Liver (tissue), 9 donors: Measurements from ENCODE around the gene RALGAPA2. TPM values are rescaled to one million over a fixed set of nuclear protein-coding genes. Genes with fewer than 3 reads are reported as not detected.

Experiments used
- DNase-seq: peaks from one replicate; pipeline ENCODE4 v3.0.0-alpha.2; 2017; ENCODE audit warnings: low spot score
- H3K27ac ChIP-seq, 2 donors: one replicate each; pipeline ENCODE4 v1.7.0; 2013; ENCODE audit warnings: inconsistent platforms in 2 of 2, low read length in 2 of 2, control low read depth in 1 of 2, low read depth in 1 of 2, mild to moderate bottlenecking in 1 of 2
- H3K27me3 ChIP-seq, 4 donors: one replicate each; pipeline versions ENCODE4 v1.6.1 to v1.7.0; 2013; ENCODE audit warnings: low read length in 3 of 4, inconsistent platforms in 1 of 4, mild to moderate bottlenecking in 1 of 4, moderate library complexity in 1 of 4; ENCODE audit not compliant: control insufficient read depth in 4 of 4, insufficient read depth in 4 of 4
- H3K36me3 ChIP-seq, 4 donors: one replicate each; pipeline versions ENCODE4 v1.6.1 to v1.7.0; 2013; ENCODE audit warnings: low read length in 3 of 4, mild to moderate bottlenecking in 3 of 4, low read depth in 1 of 4, moderate library complexity in 1 of 4; ENCODE audit not compliant: control insufficient read depth in 4 of 4, insufficient read depth in 3 of 4
- H3K4me1 ChIP-seq, 4 donors: one replicate each; pipeline versions ENCODE4 v1.6.1 to v1.7.0; 2013; ENCODE audit warnings: low read length in 3 of 4, mild to moderate bottlenecking in 3 of 4, moderate library complexity in 1 of 4; ENCODE audit not compliant: control insufficient read depth in 4 of 4, insufficient read depth in 4 of 4
- H3K4me3 ChIP-seq, 3 donors: one replicate each; pipeline versions ENCODE4 v1.6.1 to v1.7.0; 2013; ENCODE audit warnings: low read length in 3 of 3, control low read depth in 1 of 3, low read depth in 1 of 3, mild to moderate bottlenecking in 1 of 3
- H3K9ac ChIP-seq, 2 donors: one replicate each; pipeline ENCODE4 v1.7.0; 2013; ENCODE audit warnings: low read length in 2 of 2, mild to moderate bottlenecking in 2 of 2, moderate library complexity in 2 of 2, control low read depth in 1 of 2, low read depth in 1 of 2
- H3K9me3 ChIP-seq, 4 donors: one replicate each; pipeline versions ENCODE4 v1.6.1 to v1.7.0; 2013; ENCODE audit warnings: low read length in 3 of 4; ENCODE audit not compliant: control insufficient read depth in 4 of 4
- EGR1 ChIP-seq, 2 donors: IDR thresholded peaks; 2 replicates each; pipeline ENCODE4 v1.6.1; 2016 to 2018; ENCODE audit warnings: antibody characterized with exemption in 2 of 2, low read depth in 2 of 2
- FOXA2 ChIP-seq: IDR thresholded peaks from 2 replicates; pipeline ENCODE4 v1.6.1; 2016; ENCODE audit warnings: antibody characterized with exemption
- HNF4A ChIP-seq, 2 donors: conservative IDR thresholded peaks; 2 replicates each; pipeline ENCODE4 v1.6.1; 2016; ENCODE audit warnings: antibody characterized with exemption in 2 of 2, mild to moderate bottlenecking in 2 of 2
- HNF4G ChIP-seq: IDR thresholded peaks from 2 replicates; pipeline ENCODE4 v1.6.1; 2016; ENCODE audit warnings: antibody characterized with exemption
- NR2F2 ChIP-seq: IDR thresholded peaks from 2 replicates; pipeline ENCODE4 v1.6.1; 2016; ENCODE audit warnings: antibody characterized with exemption
- RAD21 ChIP-seq, 2 donors: IDR thresholded peaks; 2 replicates each; pipeline ENCODE4 v1.6.1; 2016; ENCODE audit warnings: antibody characterized with exemption in 2 of 2, mild to moderate bottlenecking in 2 of 2
- RXRA ChIP-seq, 2 donors: IDR thresholded peaks; 2 replicates each; pipeline ENCODE4 v1.6.1; 2017 to 2018; ENCODE audit warnings: antibody characterized with exemption in 2 of 2, mild to moderate bottlenecking in 1 of 2
- SP1 ChIP-seq: IDR thresholded peaks from 2 replicates; pipeline ENCODE4 v1.6.1; 2018; ENCODE audit warnings: antibody characterized with exemption, mild to moderate bottlenecking
- YY1 ChIP-seq: IDR thresholded peaks from 2 replicates; pipeline ENCODE4 v1.6.1; 2016; ENCODE audit warnings: antibody characterized with exemption, mild to moderate bottlenecking
- WGBS: extraction: QIAGEN DNeasy Blood & Tissue Kit; methylation state at CpG from one replicate; pipeline ENCODE4 v1.1.7; 2013; 5-methylcytosine and 5-hydroxymethylcytosine counted together
- polyA plus RNA-seq, 2 donors: library from polyadenylated mRNA; stranded (reverse) in 1 of 2; unstranded in 1 of 2; fragments of 200-250 nt in 1 of 2; fragments of >200 nt in 1 of 2; fragmentation: Nextera tagmentation in 1 of 2; extraction: Ambion mirVana in 1 of 2; gene quantifications; one replicate each; pipeline versions ENCODE4 v1.2.1 to v1.2.3, GENCODE V29; 2013 to 2015
- total RNA-seq, 2 donors: library from RNA; depleted of rRNA; stranded (reverse); fragments of >200 nt; gene quantifications; one replicate each; pipeline ENCODE4 v1.2.3, GENCODE V29; 2014
- TF ChIP-seq, protein P1 (sequence below): IDR thresholded peaks from 2 replicates; pipeline ENCODE4 v1.6.1; 2016; ENCODE audit warnings: antibody characterized with exemption, mild to moderate bottlenecking
- TF ChIP-seq, protein P2 (sequence below): IDR thresholded peaks from 2 replicates; pipeline ENCODE4 v1.6.1; 2016; ENCODE audit warnings: antibody characterized with exemption
- TF ChIP-seq, protein P3 (sequence below): IDR thresholded peaks from 2 replicates; pipeline ENCODE4 v1.6.1; 2016; ENCODE audit warnings: antibody characterized with exemption
- donor health status: healthy.
- donor health status: healthy.
- donor health status: healthy.
- donor health status: healthy.
- donor health status: healthy.

The RALGAPA2 gene
- total and polyA plus RNA-seq, 4 donors, result 14.8 to 89.9 (median 25.1) TPM

DNA sequence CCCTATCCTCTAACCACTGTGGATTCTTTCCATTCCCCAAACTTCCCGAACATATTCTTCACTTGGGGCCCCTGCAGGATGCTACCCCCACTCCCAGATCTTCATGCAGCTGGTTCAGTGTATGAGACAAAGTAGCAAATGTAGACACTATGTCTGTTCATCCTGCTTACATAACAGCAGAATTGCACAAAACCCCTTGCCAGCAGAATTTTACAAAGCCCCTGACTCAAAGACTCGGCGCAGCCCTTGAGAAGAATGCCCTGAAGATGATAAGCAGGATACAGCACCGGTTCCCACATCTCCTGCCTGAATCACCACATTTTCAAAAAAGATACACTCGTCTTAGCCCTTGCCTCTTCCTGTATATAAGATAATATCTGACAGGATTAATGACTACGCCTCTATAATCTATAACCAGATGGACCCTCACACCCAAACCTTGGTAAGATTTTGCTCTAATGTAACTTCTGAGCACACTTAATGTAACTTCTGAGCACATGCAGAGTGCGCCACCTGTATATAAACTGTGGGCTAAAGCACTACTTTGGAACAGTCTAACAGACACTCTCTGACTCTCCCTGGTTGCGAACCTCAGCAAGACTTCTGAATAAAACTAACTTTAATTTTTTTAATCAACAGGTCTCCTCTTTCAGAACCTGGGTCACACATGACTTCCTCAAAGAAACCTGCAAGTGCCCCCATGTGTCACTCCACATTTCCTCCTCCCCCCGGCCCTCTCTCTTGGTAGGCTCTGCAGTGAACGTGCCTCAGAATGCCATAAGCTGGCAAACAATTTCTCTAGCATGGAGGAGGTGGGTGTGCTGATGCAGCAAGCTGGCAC lies 28.7 kb downstream of the RALGAPA2 start:
- Histone ChIP-seq H3K4me1 (peaks cover 9 to 50% (median 20%) of the 10 kb centered on the region in 4 donors), H3K4me3 (no peak overlapping the region), H3K9me3 (no peaks in the 10 kb centered on the region), H3K27ac (no peak overlapping the region), H3K27me3 (no peaks in the 10 kb centered on the region), H3K36me3 (peaks cover 0 to 6% (median 2%) of the 10 kb centered on the region in 4 donors), H3K9ac (no peak overlapping the region)
- no peak for DNase-seq
- WGBS, result 81% methylated on average over 10 of the region's 10 CpGs
- TF ChIP-seq EGR1 (IDR thresholded peaks at IDR 0.05; ENCODE audit: low read depth in 2 of 2), result no peak
- TF ChIP-seq, protein P1, sequence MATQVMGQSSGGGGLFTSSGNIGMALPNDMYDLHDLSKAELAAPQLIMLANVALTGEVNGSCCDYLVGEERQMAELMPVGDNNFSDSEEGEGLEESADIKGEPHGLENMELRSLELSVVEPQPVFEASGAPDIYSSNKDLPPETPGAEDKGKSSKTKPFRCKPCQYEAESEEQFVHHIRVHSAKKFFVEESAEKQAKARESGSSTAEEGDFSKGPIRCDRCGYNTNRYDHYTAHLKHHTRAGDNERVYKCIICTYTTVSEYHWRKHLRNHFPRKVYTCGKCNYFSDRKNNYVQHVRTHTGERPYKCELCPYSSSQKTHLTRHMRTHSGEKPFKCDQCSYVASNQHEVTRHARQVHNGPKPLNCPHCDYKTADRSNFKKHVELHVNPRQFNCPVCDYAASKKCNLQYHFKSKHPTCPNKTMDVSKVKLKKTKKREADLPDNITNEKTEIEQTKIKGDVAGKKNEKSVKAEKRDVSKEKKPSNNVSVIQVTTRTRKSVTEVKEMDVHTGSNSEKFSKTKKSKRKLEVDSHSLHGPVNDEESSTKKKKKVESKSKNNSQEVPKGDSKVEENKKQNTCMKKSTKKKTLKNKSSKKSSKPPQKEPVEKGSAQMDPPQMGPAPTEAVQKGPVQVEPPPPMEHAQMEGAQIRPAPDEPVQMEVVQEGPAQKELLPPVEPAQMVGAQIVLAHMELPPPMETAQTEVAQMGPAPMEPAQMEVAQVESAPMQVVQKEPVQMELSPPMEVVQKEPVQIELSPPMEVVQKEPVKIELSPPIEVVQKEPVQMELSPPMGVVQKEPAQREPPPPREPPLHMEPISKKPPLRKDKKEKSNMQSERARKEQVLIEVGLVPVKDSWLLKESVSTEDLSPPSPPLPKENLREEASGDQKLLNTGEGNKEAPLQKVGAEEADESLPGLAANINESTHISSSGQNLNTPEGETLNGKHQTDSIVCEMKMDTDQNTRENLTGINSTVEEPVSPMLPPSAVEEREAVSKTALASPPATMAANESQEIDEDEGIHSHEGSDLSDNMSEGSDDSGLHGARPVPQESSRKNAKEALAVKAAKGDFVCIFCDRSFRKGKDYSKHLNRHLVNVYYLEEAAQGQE, result no peak
- TF ChIP-seq HNF4G, result no peak
- no peak for TF ChIP-seq FOXA2
- no peak for TF ChIP-seq YY1

DNA sequence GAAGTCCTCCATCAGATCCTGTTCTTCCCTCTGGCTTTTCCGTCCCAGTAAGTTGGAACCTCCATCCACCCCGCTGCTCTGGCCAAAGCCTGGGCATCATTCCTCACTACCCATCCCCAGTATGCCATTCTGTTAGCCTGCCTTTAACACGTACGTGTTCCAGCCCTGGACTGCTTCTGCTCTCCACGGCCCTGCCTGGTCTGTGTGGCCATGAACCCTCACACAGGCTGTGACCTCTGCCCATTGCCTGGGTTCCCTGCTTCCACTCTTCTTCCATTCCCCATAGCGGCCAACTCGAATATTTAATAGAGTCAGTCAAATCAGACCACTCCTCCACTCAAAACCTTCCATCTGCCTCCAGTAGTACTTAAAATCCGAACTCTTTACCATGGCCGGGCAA lies 29.4 kb downstream of the RALGAPA2 start:
- no peaks in the 10 kb centered on the region for H3K9me3 ChIP-seq
- H3K9ac ChIP-seq, result no peak overlapping the region
- H3K4me1 ChIP-seq, result peaks cover 9 to 50% (median 20%) of the 10 kb centered on the region in 4 donors
- H3K27me3 ChIP-seq, result no peaks in the 10 kb centered on the region
- no peak overlapping the region for H3K27ac ChIP-seq
- H3K4me3 ChIP-seq, result no peak overlapping the region
- DNase-seq, result no peak
- TF ChIP-seq EGR1 (IDR thresholded peaks at IDR 0.05; ENCODE audit: low read depth in 2 of 2) (no peak), HNF4A (conservative IDR thresholded peaks at IDR 0.05) (peak in 1 of 2 donors; percentile 3), RXRA (IDR thresholded peaks at IDR 0.05) (peak in 1 of 2 donors; percentile 16)
- peaks cover under 1 to 11% (median 3%) of the 10 kb centered on the region in 4 donors for H3K36me3 ChIP-seq
- WGBS, result 77% methylated on average over 9 of the region's 9 CpGs

DNA sequence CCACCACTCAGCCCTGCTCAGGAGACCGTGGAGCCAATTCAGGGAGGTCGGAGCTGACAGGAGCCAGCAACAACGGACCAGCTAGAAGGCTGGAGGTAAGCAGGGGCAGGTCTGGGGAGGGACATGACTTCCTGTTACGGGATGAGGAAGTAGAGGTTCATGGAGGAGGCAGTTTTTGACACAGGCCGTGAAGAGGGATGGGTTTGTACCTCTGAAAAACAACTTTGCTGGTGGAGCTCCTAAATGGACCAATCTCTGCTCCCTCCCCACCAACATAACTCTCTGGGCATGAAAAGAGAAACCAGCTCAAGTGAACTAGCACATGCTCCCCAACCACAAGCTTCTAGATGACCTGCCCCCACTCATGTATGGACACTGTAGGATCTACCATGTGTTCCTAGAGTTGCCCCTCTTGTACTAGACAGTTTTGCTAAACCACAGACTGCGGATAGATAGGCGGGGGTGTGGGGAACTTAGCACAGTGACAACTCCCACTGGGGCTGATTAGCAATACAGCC lies 31.4 kb downstream of the RALGAPA2 start:
- WGBS, result 78% methylated on average over 7 of the region's 7 CpGs
- peaks cover 9 to 39% (median 20%) of the 10 kb centered on the region in 4 donors for H3K4me1 ChIP-seq

DNA sequence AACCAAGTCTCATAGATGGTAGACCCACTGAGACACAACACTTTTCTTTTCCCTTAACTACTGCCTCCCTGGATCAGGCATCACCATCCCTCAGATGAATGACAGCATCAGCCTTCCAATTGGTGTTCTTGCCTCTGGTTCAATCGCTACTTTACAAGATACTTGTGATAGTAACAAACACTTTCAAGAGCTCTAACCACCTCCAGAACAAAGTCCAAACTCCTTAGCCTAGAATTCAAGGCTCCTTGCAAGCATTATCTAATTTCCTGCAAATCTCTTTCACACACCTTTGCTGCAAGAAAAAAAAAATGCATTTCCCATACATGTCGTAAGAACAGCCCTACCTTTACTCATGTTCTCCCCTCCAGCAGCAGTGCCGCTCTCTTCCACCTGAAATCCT lies 33.1 kb downstream of the RALGAPA2 start:
- TF ChIP-seq RAD21 (IDR thresholded peaks at IDR 0.05) (no peak), HNF4A (conservative IDR thresholded peaks at IDR 0.05) (no peak), NR2F2 (no peak), HNF4G (no peak), SP1 (no peak), EGR1 (IDR thresholded peaks at IDR 0.05; ENCODE audit: low read depth in 2 of 2) (no peak)
- TF ChIP-seq, protein P2, sequence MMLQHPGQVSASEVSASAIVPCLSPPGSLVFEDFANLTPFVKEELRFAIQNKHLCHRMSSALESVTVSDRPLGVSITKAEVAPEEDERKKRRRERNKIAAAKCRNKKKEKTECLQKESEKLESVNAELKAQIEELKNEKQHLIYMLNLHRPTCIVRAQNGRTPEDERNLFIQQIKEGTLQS, result no peak
- TF ChIP-seq, protein P3, sequence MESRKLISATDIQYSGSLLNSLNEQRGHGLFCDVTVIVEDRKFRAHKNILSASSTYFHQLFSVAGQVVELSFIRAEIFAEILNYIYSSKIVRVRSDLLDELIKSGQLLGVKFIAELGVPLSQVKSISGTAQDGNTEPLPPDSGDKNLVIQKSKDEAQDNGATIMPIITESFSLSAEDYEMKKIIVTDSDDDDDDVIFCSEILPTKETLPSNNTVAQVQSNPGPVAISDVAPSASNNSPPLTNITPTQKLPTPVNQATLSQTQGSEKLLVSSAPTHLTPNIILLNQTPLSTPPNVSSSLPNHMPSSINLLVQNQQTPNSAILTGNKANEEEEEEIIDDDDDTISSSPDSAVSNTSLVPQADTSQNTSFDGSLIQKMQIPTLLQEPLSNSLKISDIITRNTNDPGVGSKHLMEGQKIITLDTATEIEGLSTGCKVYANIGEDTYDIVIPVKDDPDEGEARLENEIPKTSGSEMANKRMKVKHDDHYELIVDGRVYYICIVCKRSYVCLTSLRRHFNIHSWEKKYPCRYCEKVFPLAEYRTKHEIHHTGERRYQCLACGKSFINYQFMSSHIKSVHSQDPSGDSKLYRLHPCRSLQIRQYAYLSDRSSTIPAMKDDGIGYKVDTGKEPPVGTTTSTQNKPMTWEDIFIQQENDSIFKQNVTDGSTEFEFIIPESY, result no peak
- H3K36me3 ChIP-seq, result peaks cover 3 to 14% (median 6%) of the 10 kb centered on the region in 4 donors
- H3K27me3 ChIP-seq, result no peaks in the 10 kb centered on the region
- WGBS, result 95% methylated on average over 3 of the region's 3 CpGs
- no peak overlapping the region for H3K4me3 ChIP-seq
- peaks cover 7 to 30% (median 13%) of the 10 kb centered on the region in 4 donors for H3K4me1 ChIP-seq
- DNase-seq, result no peak
- H3K9me3 ChIP-seq, result no peaks in the 10 kb centered on the region
- no peak overlapping the region for H3K9ac ChIP-seq
- H3K27ac ChIP-seq, result no peak overlapping the region

More for the DNA sequence above, 31.4 kb downstream of the RALGAPA2 start:
- no peak for DNase-seq
- H3K9me3 ChIP-seq, result no peaks in the 10 kb centered on the region
- no peak overlapping the region for H3K27ac ChIP-seq
- no peak overlapping the region for H3K9ac ChIP-seq
- no peak overlapping the region for H3K4me3 ChIP-seq
- H3K36me3 ChIP-seq, result peaks cover 3 to 14% (median 6%) of the 10 kb centered on the region in 4 donors
- TF ChIP-seq HNF4G (no peak), FOXA2 (no peak), SP1 (no peak)
- H3K27me3 ChIP-seq, result no peaks in the 10 kb centered on the region
